Activated CD4-positive, alpha-beta T cell treated with anti-CD3 and anti-CD28 coated beads, Interleukin-2, amount 10 ng/mL, durations not matched to agents 24 days and 14 days (primary cell): ENCODE measurements around the gene ENTPD1. TPM values are rescaled to one million over a fixed set of nuclear protein-coding genes. Genes with fewer than 3 reads are reported as not detected.

Experiments
- DNase-seq: peaks from one replicate; pipeline ENCODE4 v3.0.0; 2022
- H3K27ac Mint-ChIP-seq: one replicate; pipeline ENCODE4 v1.8.0; 2022; ENCODE audit warnings: mild to moderate bottlenecking, mixed read lengths
- H3K27me3 Mint-ChIP-seq: one replicate; pipeline ENCODE4 v1.8.0; 2022; ENCODE audit warnings: mixed read lengths
- H3K36me3 Mint-ChIP-seq: one replicate; pipeline ENCODE4 v1.8.0; 2022; ENCODE audit warnings: low read depth, mild to moderate bottlenecking, mixed read lengths
- H3K4me1 Mint-ChIP-seq: one replicate; pipeline ENCODE4 v1.8.0; 2021; ENCODE audit warnings: mixed read lengths
- H3K4me3 Mint-ChIP-seq: one replicate; pipeline ENCODE4 v1.8.0; 2022; ENCODE audit warnings: mild to moderate bottlenecking, moderate library complexity, mixed read lengths
- H3K9me3 Mint-ChIP-seq: one replicate; pipeline ENCODE4 v1.8.0; 2021; ENCODE audit warnings: mixed read lengths
- intact Hi-C: fragments of 100-400 bp; cut with micrococcal nuclease; formaldehyde crosslinking; loops from one replicate; pipeline ENCODE4 v1.15.1; 2023
- total RNA-seq: library from RNA; stranded (reverse); gene quantifications from 2 replicates; pipeline ENCODE4 v1.2.3, GENCODE V29; 2022

Gene ENTPD1
- total RNA-seq, 1 donor from 2014 or later = 17.0 TPM

DNA sequence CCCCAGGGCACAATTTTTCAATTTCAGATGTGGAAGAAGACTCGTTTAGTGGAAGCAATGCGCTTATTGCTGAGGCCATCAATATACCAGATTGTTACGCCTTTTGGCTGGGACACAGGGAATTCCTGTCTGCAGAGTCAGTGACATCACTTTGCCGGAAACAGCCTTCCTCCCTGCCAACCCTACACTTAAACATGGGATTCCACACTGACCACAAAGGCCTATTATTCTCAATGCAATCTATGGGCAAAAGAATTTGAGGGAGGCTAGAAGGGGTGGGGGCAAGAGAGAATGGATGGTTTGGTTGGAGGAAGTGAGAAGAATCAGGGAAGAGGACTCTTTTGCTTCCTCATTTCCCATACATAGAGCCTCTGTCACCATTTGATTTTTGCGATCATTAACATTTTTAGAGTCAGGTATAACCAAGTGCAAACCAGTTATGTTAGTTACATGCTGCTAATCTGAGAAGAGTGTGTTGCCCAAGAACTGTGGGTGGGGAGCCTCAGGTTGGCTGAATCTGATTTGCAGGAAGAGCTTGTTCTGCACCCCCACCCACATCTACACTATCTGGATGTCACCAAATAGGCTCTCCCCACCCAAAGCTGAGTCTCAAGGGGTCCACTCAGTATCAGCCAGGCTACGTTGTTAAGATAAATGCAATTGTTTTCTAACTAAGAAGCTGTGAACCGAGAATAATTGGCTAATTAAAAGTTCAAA is 58.2 kb downstream of the ENTPD1 start:
- DNase-seq = no peak
- H3K9me3 Mint-ChIP-seq = peaks cover 14% of the 10 kb centered on the region
- no peak overlapping the region for H3K27ac Mint-ChIP-seq
- no peak overlapping the region for H3K4me3 Mint-ChIP-seq
- H3K27me3 Mint-ChIP-seq = peaks cover 3% of the 10 kb centered on the region
- peaks cover 21% of the 10 kb centered on the region for H3K4me1 Mint-ChIP-seq
- H3K36me3 Mint-ChIP-seq = peaks cover 5% of the 10 kb centered on the region
- intact Hi-C loops = no loop called here

DNA sequence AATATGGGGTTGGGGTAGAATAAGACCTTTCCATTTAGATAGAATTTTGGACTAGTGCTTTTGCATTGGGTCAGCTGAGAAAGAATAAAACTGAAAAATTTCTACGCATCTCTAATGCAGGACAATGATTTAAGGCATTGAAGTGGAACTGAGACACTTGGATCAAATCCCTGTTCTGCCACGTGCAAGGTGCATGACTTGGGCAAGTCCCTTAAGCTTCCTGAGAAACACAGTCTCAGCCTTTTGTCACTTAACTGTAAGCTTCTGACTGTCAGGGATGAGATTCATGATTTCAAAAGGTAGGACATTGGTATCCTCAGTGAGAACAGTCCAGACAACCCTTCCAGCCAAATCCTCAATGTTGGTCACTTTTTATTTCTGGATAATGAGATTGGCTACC is 59.2 kb downstream of the ENTPD1 start:
- peaks cover 26% of the 10 kb centered on the region for H3K4me1 Mint-ChIP-seq

DNA sequence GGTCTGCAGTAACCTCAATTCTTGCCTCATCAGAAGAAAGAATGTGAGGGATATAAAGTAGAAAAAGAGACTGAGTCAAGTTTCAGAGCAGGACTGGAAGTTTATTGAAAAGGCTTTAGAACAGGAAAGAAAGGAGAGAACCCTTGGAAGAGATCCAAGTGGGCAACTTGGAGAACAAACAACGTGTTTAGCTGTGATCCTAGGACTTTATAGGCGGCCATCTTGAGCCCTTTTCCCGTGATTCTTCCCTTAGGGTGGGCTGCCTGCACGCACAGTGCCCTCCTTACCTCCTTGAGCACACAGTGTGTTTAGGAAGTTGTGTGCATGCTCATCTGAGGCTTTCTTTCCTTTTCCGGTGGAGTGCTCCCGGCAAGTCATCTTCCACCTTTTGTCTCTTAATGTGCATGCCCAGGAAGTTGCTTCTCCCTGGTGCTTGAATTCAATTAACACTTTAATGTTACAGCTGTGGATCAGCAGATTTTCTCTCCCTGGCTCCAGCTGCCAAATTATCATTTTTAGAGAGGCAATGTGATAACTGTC is 59.8 kb downstream of the ENTPD1 start:
- DNase-seq = no peak
- intact Hi-C loops = no loop called here
- Mint-ChIP-seq H3K27ac (no peak overlapping the region), H3K9me3 (peaks cover 10% of the 10 kb centered on the region), H3K36me3 (peaks cover 5% of the 10 kb centered on the region), H3K4me3 (no peak overlapping the region), H3K4me1 (peaks cover 30% of the 10 kb centered on the region), H3K27me3 (peaks cover 3% of the 10 kb centered on the region)

More for the DNA sequence above, 59.2 kb downstream of the ENTPD1 start:
- Mint-ChIP-seq H3K36me3 (peaks cover 5% of the 10 kb centered on the region), H3K27me3 (peaks cover 3% of the 10 kb centered on the region), H3K9me3 (peaks cover 14% of the 10 kb centered on the region), H3K27ac (no peak overlapping the region), H3K4me3 (no peak overlapping the region)
- intact Hi-C loops = no loop called here
- no peak for DNase-seq

DNA sequence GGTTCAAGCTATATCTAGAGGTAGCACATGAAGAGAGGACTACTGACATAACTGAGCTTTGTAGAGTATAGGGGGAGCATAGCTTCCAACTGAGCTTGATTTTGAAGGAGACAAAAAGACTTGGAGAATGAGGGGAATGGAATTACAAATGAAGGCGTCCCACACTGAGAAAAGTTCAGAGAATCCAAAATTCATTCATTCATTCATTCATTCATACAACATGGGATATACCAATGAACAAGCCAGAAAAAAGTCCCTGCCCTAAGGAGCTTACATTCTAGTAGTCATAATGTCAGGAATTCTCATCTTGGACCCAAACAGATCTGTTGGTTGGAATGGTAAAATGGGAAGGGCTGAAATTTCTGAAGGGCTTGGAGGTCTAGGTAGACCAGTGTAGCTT is 62.0 kb downstream of the ENTPD1 start:
- Mint-ChIP-seq H3K4me1 (peaks cover 34% of the 10 kb centered on the region), H3K36me3 (peaks cover 7% of the 10 kb centered on the region), H3K27ac (peak overlapping the region; percentile 50), H3K27me3 (no peaks in the 10 kb centered on the region), H3K4me3 (no peak overlapping the region), H3K9me3 (peaks cover 12% of the 10 kb centered on the region)
- intact Hi-C loops = loop anchor here (2.0 kb wide), 1 partner anchor 21 kb away; no protein-coding TSS in a partner anchor
- DNase-seq = no peak

DNA sequence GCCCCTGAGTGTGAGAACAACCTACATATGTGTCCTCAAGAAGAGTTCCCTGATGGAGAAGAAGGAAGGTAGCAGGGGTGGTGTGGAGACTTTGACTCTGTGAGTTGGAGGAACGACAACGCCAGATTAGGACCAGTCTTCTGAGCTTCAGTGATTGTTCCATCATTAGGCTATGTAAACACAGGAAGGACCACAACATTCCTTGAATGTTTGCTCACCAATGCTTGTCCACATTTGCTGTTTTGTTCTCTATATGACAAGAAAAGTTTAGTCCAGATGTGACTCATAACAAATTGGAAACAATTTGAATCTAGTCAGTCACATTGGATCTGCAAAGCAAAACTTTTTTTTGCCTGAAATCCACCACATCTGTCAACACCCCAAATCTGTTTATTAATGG is 62.7 kb downstream of the ENTPD1 start:
- peaks cover 7% of the 10 kb centered on the region for H3K36me3 Mint-ChIP-seq

DNA sequence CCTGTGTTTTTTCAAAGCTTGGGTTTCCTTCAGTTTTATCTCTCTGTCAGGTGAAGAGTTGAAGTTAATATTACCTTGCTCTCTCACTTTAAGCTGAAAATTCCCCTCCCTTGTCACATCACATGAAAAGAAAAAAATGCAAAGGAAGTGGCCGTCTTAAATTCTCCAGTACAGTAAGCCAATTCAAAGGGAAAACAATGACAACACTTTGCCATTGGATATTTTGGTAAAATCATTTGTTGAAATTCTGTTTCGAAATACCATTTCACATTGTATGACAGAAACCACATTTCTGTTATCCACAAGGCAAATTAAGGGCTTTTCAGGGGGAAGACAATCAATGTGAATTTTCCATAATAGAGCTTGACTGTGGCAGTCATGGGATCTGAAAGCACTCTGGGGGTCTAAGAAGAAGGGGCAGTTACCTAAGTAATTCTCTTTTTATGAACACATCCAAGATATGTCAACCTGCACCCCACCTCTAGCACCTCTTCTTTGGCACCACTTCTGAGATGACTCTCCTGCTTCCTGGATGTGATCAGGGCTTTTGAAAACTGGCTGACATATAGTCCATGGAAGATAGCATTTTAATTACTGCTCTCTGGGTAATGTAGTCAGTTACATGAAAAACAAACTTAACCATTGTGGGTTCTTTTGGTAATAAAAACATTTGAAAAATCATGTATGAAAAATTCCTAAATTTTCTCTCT is 63.8 kb downstream of the ENTPD1 start:
- no peak for DNase-seq
- intact Hi-C loops = loop anchor here (1.0 to 2.0 kb wide), 3 partner anchors 13 to 61 kb away; no protein-coding TSS in a partner anchor
- peaks cover 31% of the 10 kb centered on the region for H3K4me1 Mint-ChIP-seq
- no peaks in the 10 kb centered on the region for H3K27me3 Mint-ChIP-seq
- H3K27ac Mint-ChIP-seq = peak overlapping the region; percentile 72
- H3K9me3 Mint-ChIP-seq = peaks cover 15% of the 10 kb centered on the region
- peak overlapping the region; percentile 6 for H3K4me3 Mint-ChIP-seq
- peaks cover 11% of the 10 kb centered on the region for H3K36me3 Mint-ChIP-seq

More for the DNA sequence above, 62.7 kb downstream of the ENTPD1 start:
- peak overlapping the region; percentile 72 for H3K27ac Mint-ChIP-seq
- intact Hi-C loops = loop anchor here (2.0 kb wide), 1 partner anchor 22 kb away; no protein-coding TSS in a partner anchor
- peaks cover 15% of the 10 kb centered on the region for H3K9me3 Mint-ChIP-seq
- no peak for DNase-seq
- no peaks in the 10 kb centered on the region for H3K27me3 Mint-ChIP-seq
- no peak overlapping the region for H3K4me3 Mint-ChIP-seq
- H3K4me1 Mint-ChIP-seq = peaks cover 37% of the 10 kb centered on the region

DNA sequence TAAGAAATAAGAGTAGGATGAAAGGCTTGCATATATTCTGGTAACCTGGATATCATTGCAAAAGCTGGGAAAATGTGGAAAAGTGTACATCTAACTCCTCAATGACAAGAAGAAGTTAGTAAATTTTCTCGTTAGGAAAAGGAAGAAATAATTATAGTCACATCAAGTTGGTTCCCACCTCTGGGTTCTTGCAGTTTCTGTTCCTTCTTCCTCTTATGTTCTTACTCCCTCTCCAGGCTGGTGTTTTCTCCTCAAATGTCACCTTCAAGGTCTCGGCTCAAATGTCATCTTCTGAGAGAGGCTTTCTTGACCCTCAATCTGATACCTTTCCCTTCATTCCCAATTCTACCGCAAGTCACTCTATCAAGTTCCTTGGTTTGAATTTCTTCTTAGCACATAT is 64.4 kb downstream of the ENTPD1 start:
- H3K36me3 Mint-ChIP-seq = peaks cover 11% of the 10 kb centered on the region

DNA sequence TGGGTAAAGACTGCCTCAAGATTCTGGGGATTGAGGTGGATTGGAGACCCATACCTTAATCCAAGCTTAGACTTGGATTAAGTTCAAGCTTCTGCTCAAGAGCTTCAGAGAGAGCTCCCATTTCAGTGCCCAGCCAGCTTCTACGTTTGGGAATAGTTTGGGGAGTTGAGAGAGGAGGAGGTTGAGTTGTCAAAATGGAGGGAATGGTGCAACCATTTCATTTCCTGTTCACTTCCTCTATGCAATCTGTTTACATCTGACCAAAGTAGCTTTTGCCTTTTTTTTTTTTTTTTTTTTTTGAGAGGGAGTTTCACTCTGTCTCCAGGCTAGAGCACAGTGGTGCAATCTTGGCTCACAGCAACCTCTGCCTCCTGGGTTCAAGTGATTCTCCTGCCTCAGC is 65.8 kb downstream of the ENTPD1 start:
- H3K27ac Mint-ChIP-seq = peak overlapping the region; percentile 82
- peaks cover 18% of the 10 kb centered on the region for H3K9me3 Mint-ChIP-seq
- H3K4me1 Mint-ChIP-seq = peaks cover 28% of the 10 kb centered on the region
- peaks cover 14% of the 10 kb centered on the region for H3K36me3 Mint-ChIP-seq
- intact Hi-C loops = loop anchor here (2.0 kb wide), 1 partner anchor 63 kb away; no protein-coding TSS in a partner anchor
- DNase-seq = peak; percentile 64
- no peaks in the 10 kb centered on the region for H3K27me3 Mint-ChIP-seq
- peak overlapping the region; percentile 3 for H3K4me3 Mint-ChIP-seq

More for the DNA sequence above, 64.4 kb downstream of the ENTPD1 start:
- Mint-ChIP-seq H3K4me1 (peaks cover 28% of the 10 kb centered on the region), H3K9me3 (peaks cover 15% of the 10 kb centered on the region), H3K27me3 (no peaks in the 10 kb centered on the region), H3K27ac (peak overlapping the region; percentile 70), H3K4me3 (peak overlapping the region; percentile 2)
- intact Hi-C loops = loop anchor here (1.0 to 2.0 kb wide), 2 partner anchors 12 to 62 kb away; no protein-coding TSS in a partner anchor
- no peak for DNase-seq

DNA sequence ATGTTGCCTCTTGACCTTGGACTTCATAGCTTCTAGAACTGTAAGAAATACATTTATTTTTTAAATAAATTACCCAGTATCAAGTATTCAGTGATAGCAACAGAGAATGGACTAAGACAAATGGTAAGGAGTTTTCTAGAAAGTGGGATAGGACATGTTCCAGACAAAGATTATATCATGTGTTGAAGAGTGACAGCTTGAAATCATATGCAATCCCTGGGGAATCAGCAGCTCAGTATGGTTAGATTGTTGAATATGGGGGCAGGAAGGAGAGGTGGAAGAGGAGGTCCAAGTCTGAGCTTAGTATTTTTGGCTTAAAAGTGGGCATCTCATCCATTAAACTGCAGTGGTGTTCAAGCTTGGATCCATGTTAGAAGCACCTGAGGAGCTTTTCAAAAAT is 74.1 kb downstream of the ENTPD1 start:
- Mint-ChIP-seq H3K27ac (peak overlapping the region; percentile 98), H3K36me3 (peaks cover 19% of the 10 kb centered on the region), H3K4me3 (peak overlapping the region; percentile 6), H3K4me1 (peaks cover 37% of the 10 kb centered on the region), H3K27me3 (no peaks in the 10 kb centered on the region), H3K9me3 (peaks cover 7% of the 10 kb centered on the region)
- intact Hi-C loops = no loop called here
- no peak for DNase-seq

DNA sequence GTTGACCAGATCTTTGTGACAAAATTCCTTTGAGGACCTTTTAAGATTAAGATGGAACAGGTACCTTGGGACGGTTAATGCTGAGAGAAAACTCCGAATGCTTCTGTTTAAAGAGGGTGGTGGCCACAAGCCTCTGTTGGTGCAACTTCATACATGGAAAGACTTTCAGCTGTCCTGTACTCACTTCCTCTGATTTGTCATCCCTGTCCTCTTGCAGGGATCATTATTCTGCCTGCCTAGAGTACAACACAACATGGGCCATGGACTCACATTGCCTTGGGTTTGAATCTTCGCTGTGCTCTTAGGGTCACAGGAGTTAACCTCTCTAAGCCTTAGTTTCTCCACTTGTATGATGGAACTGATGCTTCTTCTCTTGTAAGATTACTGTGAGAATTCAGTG is 75.1 kb downstream of the ENTPD1 start:
- peak overlapping the region; percentile 98 for H3K27ac Mint-ChIP-seq
- H3K4me3 Mint-ChIP-seq = peak overlapping the region; percentile 73
- H3K36me3 Mint-ChIP-seq = peaks cover 23% of the 10 kb centered on the region
- DNase-seq = no peak
- peaks cover 45% of the 10 kb centered on the region for H3K4me1 Mint-ChIP-seq
- peaks cover 7% of the 10 kb centered on the region for H3K9me3 Mint-ChIP-seq
- intact Hi-C loops = no loop called here
- no peaks in the 10 kb centered on the region for H3K27me3 Mint-ChIP-seq

DNA sequence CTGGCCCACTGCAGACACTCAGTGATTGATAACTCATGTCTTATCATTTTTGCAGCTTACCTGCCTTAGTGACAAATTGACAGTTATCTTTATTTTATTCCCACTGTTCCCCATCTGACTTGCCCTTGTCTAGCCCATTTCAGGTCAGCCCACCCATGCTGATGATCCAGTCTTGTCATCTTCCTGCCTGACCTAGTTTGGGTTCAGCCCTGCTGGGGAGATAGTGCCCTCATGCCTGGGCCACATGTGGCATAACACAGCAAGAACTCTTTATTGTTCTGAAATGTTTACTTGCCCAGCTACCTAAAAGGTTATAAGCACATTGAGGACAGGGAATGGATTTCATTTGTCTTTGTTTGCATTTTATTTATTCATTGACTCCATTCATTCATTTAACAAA is 75.6 kb downstream of the ENTPD1 start:
- Mint-ChIP-seq H3K27ac (peak overlapping the region; percentile 98), H3K27me3 (no peaks in the 10 kb centered on the region), H3K9me3 (peaks cover 6% of the 10 kb centered on the region), H3K4me3 (peak overlapping the region; percentile 73), H3K36me3 (peaks cover 22% of the 10 kb centered on the region), H3K4me1 (peaks cover 47% of the 10 kb centered on the region)
- DNase-seq = peak; percentile 66
- intact Hi-C loops = no loop called here

DNA sequence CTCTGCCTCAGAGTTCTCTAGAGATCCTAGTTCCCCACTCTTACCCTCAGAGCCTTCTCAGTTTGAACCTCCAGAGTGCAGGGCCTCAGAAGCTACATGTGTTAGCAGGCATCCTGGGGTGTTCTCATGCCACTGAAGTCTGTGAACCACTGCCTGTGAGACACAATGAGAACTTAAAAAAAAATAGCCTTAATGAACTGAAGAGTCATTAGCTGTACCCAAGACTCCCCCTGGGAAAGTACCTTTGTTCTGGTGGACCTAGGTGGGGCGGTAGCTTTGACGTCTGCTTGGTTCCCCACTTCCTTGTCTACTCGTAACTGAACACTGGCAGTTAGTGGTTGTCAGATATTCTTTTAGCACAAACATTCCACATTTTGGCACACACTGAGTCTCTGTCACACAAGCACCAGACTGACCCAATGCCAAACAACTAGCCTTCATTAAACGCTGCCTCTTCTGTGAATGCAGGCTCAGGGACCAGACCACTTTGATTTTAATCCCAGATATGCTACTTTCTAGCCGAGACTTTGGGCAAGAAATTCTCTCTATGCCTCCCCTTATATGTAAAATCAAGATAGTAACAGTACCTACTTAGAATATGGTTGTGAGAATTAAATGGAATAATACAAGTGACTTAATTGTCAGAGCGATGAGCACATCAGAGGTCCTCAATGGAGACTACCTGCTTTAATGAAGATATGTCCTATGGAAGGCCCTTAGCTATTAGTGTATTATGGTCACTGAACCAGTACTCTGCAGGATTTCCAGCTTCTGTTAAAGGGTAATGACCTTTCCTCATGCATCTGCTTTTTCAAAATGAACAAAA is 76.5 kb downstream of the ENTPD1 start:
- H3K4me3 Mint-ChIP-seq = peak overlapping the region; percentile 73
- peak overlapping the region; percentile 98 for H3K27ac Mint-ChIP-seq
- intact Hi-C loops = loop anchor here (1.0 kb wide), 4 partner anchors 8 to 74 kb away; no protein-coding TSS in a partner anchor
- peak; percentile 91 for DNase-seq
- H3K9me3 Mint-ChIP-seq = peaks cover 4% of the 10 kb centered on the region
- peaks cover 56% of the 10 kb centered on the region for H3K4me1 Mint-ChIP-seq
- H3K36me3 Mint-ChIP-seq = peaks cover 19% of the 10 kb centered on the region
- no peaks in the 10 kb centered on the region for H3K27me3 Mint-ChIP-seq

DNA sequence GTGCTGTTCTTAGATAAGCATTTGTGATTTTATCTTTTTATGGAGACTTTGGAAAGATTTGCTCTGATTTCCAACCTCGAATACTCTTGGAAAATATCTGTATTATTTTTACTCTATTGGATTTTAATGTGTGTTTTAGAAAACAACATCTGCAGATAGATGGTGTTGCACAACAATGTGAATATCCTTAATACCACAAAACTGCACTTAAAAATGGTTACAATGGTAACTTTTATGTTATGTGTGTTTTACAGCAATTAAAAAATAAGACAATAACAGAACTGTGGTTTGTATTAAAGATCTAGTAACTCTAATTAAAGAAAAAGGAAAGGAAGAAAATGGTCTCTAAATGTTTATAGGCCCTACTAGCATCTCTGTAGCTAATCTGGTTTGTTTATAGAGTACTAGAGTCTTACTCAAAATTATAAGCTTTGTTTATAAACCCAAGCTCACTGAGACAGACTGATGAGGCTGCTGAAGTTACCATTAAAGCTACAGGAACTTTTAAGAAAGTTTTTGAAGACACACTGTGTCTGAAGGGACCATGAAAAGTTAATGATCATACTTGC is 77.2 kb downstream of the ENTPD1 start:
- Mint-ChIP-seq H3K27me3 (no peaks in the 10 kb centered on the region), H3K4me1 (peaks cover 60% of the 10 kb centered on the region), H3K9me3 (peaks cover 7% of the 10 kb centered on the region), H3K36me3 (peaks cover 21% of the 10 kb centered on the region), H3K4me3 (peak overlapping the region; percentile 73), H3K27ac (peak overlapping the region; percentile 98)
- intact Hi-C loops = no loop called here
- DNase-seq = no peak
